Loucy (cell line): ENCODE measurements around the gene AKAP13.

ENCODE experiments used
- H2AFZ ChIP-seq: fragments of 200-600 bp; sonication (generic); 2 replicates; pipeline ENCODE4 v1.6.0; 2016; ENCODE audit warnings: antibody characterized with exemption, mild to moderate bottlenecking, low read length, moderate library complexity
- H3F3A ChIP-seq: fragments of 200-600 bp; 2 replicates; pipeline ENCODE4 v1.6.0; 2016; ENCODE audit warnings: antibody characterized with exemption, low read depth, mild to moderate bottlenecking
- H3K27me3 ChIP-seq: fragments of 200-600 bp; sonication (generic); 2 replicates; pipeline ENCODE4 v1.6.1; 2014; ENCODE audit warnings: low read length, mild to moderate bottlenecking; ENCODE audit not compliant: insufficient read depth, poor library complexity, severe bottlenecking
- H3K36me3 ChIP-seq: fragments of 200-600 bp; sonication (generic); 2 replicates; pipeline ENCODE4 v1.6.1; 2016; ENCODE audit warnings: low read length; ENCODE audit not compliant: insufficient read depth
- H3K4me1 ChIP-seq: fragments of 200-600 bp; sonication (generic); 2 replicates; pipeline ENCODE4 v1.5.1; 2014; ENCODE audit warnings: low read length, mild to moderate bottlenecking; ENCODE audit not compliant: insufficient read depth, poor library complexity, severe bottlenecking
- H3K4me2 ChIP-seq: fragments of 200-600 bp; sonication (generic); 2 replicates; pipeline ENCODE4 v1.6.0; 2014; ENCODE audit warnings: antibody characterized with exemption, low read length, low read depth, mild to moderate bottlenecking; ENCODE audit not compliant: poor library complexity, severe bottlenecking
- H3K4me3 ChIP-seq: fragments of 200-600 bp; sonication (generic); 2 replicates; pipeline ENCODE4 v1.5.1; 2014; ENCODE audit warnings: low read length, mild to moderate bottlenecking, mixed read lengths; ENCODE audit not compliant: poor library complexity, severe bottlenecking
- H3K79me2 ChIP-seq: fragments of 200-600 bp; sonication (generic); 2 replicates; pipeline ENCODE4 v1.6.1; 2014; ENCODE audit warnings: low read length; ENCODE audit not compliant: insufficient read depth
- H3K9ac ChIP-seq: fragments of 200-600 bp; sonication (generic); 2 replicates; pipeline ENCODE4 v1.6.0; 2014; ENCODE audit warnings: mild to moderate bottlenecking, low read depth, low read length, moderate library complexity; ENCODE audit not compliant: poor library complexity, severe bottlenecking
- H3K9me2 ChIP-seq: fragments of 200-600 bp; sonication (generic); replicated peaks from 2 replicates; pipeline ENCODE4 v1.6.1; 2016; ENCODE audit warnings: low read depth, low read length, mixed read lengths
- H3K9me3 ChIP-seq: fragments of 200-600 bp; sonication (generic); 2 replicates; pipeline ENCODE4 v1.6.1; 2014; ENCODE audit warnings: mild to moderate bottlenecking, antibody characterized with exemption, low read length, low read depth; ENCODE audit not compliant: insufficient read depth
- H4K20me1 ChIP-seq: fragments of 200-600 bp; sonication (generic); 2 replicates; pipeline ENCODE4 v1.6.0; 2014; ENCODE audit warnings: antibody characterized with exemption, low read length, mild to moderate bottlenecking; ENCODE audit not compliant: insufficient read depth, poor library complexity, severe bottlenecking
- CTCF ChIP-seq: fragments of 200-600 bp; sonication (generic); conservative IDR thresholded peaks from 2 replicates; pipeline ENCODE4 v1.5.1; 2014; ENCODE audit warnings: mild to moderate bottlenecking, antibody characterized with exemption, low read length
- EZH2phosphoT487 ChIP-seq: fragments of 200-600 bp; IDR thresholded peaks from 2 replicates; pipeline ENCODE4 v1.6.1; 2018; ENCODE audit warnings: antibody characterized with exemption, mild to moderate bottlenecking, moderate library complexity, borderline replicate concordance

The AKAP13 gene

GRCh38 chr15:85397151-85397550 is 16.7 kb downstream of the AKAP13 start:
- Histone ChIP-seq H3K9ac (no peak overlapping the region), H2AFZ (no peak overlapping the region), H3K4me2 (no peak overlapping the region), H3K9me2 (no peaks in the 10 kb centered on the region), H4K20me1 (no peaks in the 10 kb centered on the region), H3K27me3 (no peaks in the 10 kb centered on the region), H3F3A (no peaks in the 10 kb centered on the region), H3K36me3 (no peaks in the 10 kb centered on the region), H3K9me3 (no peaks in the 10 kb centered on the region), H3K79me2 (peaks cover 61% of the 10 kb centered on the region; the same call in 1 of the 2 replicates), H3K4me1 (peaks cover 21% of the 10 kb centered on the region), H3K4me3 (no peak overlapping the region)
- no peak for TF ChIP-seq EZH2phosphoT487
- no peak for TF ChIP-seq CTCF

- H3K9me2 ChIP-seq = no peaks in the 10 kb centered on the region
- peaks cover 63% of the 10 kb centered on the region; the same call in 1 of the 2 replicates for H3K79me2 ChIP-seq
- H3F3A ChIP-seq = no peaks in the 10 kb centered on the region
- H2AFZ ChIP-seq = no peak overlapping the region
- no peaks in the 10 kb centered on the region for H3K9me3 ChIP-seq
- no peak overlapping the region for H3K4me2 ChIP-seq
- no peak overlapping the region for H3K9ac ChIP-seq
- TF ChIP-seq CTCF = no peak
- H3K4me3 ChIP-seq = no peak overlapping the region
- H3K4me1 ChIP-seq = peaks cover 26% of the 10 kb centered on the region
- no peaks in the 10 kb centered on the region for H3K27me3 ChIP-seq
- no peaks in the 10 kb centered on the region for H3K36me3 ChIP-seq
- H4K20me1 ChIP-seq = peaks cover 6% of the 10 kb centered on the region
Measured at GRCh38 chr15:85397926-85398325, 17.5 kb downstream of the AKAP13 start.

- Histone ChIP-seq H3K79me2 (peaks cover 59% of the 10 kb centered on the region; the same call in 1 of the 2 replicates), H3K4me3 (no peak overlapping the region), H4K20me1 (peaks cover 8% of the 10 kb centered on the region), H3K9me2 (no peaks in the 10 kb centered on the region), H3K4me2 (no peak overlapping the region), H3K36me3 (no peaks in the 10 kb centered on the region), H3K9me3 (no peaks in the 10 kb centered on the region), H3F3A (no peaks in the 10 kb centered on the region), H3K4me1 (peaks cover 26% of the 10 kb centered on the region), H3K9ac (no peak overlapping the region), H3K27me3 (no peaks in the 10 kb centered on the region), H2AFZ (no peak overlapping the region)
- TF ChIP-seq EZH2phosphoT487 = no peak
- no peak for TF ChIP-seq CTCF
Measured at GRCh38 chr15:85398822-85399221, 18.4 kb downstream of the AKAP13 start.
